ENCODE measurements around the gene NCLN.
"Not testable (repeated sequence)": the region's sequence is repeated elsewhere in the genome, so short reads cannot be mapped to it uniquely, and the experiment has no call there.

The NCLN gene

GRCh38 chr19:3196064-3196932, 10.6 kb downstream of the NCLN start:
- FAIRE-seq: no peak
- DNase-seq (ENCODE audit: insufficient read length, low spot score): no peak

- no peak for FAIRE-seq
- no peak for DNase-seq (ENCODE audit: insufficient read length, low spot score)
These were observed 11.1 kb downstream of the NCLN start for GRCh38 chr19:3196933-3197205.

- DNase-seq (ENCODE audit: insufficient read length, low spot score): no peak
- FAIRE-seq: no peak
These were observed 13.4 kb downstream of the NCLN start for GRCh38 chr19:3198901-3199700.

GRCh38 chr19:3201072-3201700, 15.5 kb downstream of the NCLN start:
- DNase-seq (ENCODE audit: insufficient read length, low spot score) (no peak), FAIRE-seq (no peak)

- no peak for FAIRE-seq
- no peak for DNase-seq (ENCODE audit: insufficient read length, low spot score)
These were observed 16.2 kb downstream of the NCLN start for GRCh38 chr19:3201911-3202310.

GRCh38 chr19:3202346-3202745, 16.6 kb downstream of the NCLN start:
- FAIRE-seq: no peak

GRCh38 chr19:3202895-3203294, 17.2 kb downstream of the NCLN start:
- DNase-seq (ENCODE audit: insufficient read length, low spot score); FAIRE-seq: not testable (repeated sequence)

More at GRCh38 chr19:3202346-3202745, 16.6 kb downstream of the NCLN start:
- DNase-seq (ENCODE audit: insufficient read length, low spot score): no peak

- no peak for FAIRE-seq
- DNase-seq (ENCODE audit: insufficient read length, low spot score): no peak
These were observed 18.3 kb downstream of the NCLN start for GRCh38 chr19:3203805-3204645.

GRCh38 chr19:3204646-3205275, 19.0 kb downstream of the NCLN start:
- FAIRE-seq (no peak), DNase-seq (ENCODE audit: insufficient read length, low spot score) (no peak)

GRCh38 chr19:3206216-3206953, 20.7 kb downstream of the NCLN start:
- FAIRE-seq: no peak
- no peak for DNase-seq (ENCODE audit: insufficient read length, low spot score)

GRCh38 chr19:3207461-3208242, 21.9 kb downstream of the NCLN start:
- no peak for FAIRE-seq
- DNase-seq (ENCODE audit: insufficient read length, low spot score): no peak

- DNase-seq (ENCODE audit: insufficient read length, low spot score) (no peak), FAIRE-seq (no peak)
These were observed 22.8 kb downstream of the NCLN start for GRCh38 chr19:3208317-3209207.

GRCh38 chr19:3210347-3211017, 24.8 kb downstream of the NCLN start:
- FAIRE-seq: peak; percentile 59
- peak; percentile 93 for DNase-seq (ENCODE audit: insufficient read length, low spot score)

- FAIRE-seq (no peak), DNase-seq (ENCODE audit: insufficient read length, low spot score) (no peak)
These were observed 25.5 kb downstream of the NCLN start for GRCh38 chr19:3211191-3211590.

GRCh38 chr19:3213159-3213558, 27.4 kb downstream of the NCLN start:
- FAIRE-seq (no peak), DNase-seq (ENCODE audit: insufficient read length, low spot score) (no peak)

- FAIRE-seq (no peak), DNase-seq (ENCODE audit: insufficient read length, low spot score) (no peak)
These were observed 31.1 kb downstream of the NCLN start for GRCh38 chr19:3216874-3217273.

- DNase-seq (ENCODE audit: insufficient read length, low spot score) (no peak), FAIRE-seq (no peak)
These were observed 34.8 kb downstream of the NCLN start for GRCh38 chr19:3220576-3220975.

All from GM19239 (cell line).